Activated naive CD8-positive, alpha-beta T cell treated with anti-CD3 and anti-CD28 coated beads, Interleukin-2, amount 50 U/mL, for 16 hours (primary cell): ENCODE results near the gene ZXDC.

Experiments used
- DNase-seq: peaks from one replicate; pipeline ENCODE4 v3.0.0-alpha.2; 2020; ENCODE audit warnings: low read depth, low spot score

Gene ZXDC

DNA sequence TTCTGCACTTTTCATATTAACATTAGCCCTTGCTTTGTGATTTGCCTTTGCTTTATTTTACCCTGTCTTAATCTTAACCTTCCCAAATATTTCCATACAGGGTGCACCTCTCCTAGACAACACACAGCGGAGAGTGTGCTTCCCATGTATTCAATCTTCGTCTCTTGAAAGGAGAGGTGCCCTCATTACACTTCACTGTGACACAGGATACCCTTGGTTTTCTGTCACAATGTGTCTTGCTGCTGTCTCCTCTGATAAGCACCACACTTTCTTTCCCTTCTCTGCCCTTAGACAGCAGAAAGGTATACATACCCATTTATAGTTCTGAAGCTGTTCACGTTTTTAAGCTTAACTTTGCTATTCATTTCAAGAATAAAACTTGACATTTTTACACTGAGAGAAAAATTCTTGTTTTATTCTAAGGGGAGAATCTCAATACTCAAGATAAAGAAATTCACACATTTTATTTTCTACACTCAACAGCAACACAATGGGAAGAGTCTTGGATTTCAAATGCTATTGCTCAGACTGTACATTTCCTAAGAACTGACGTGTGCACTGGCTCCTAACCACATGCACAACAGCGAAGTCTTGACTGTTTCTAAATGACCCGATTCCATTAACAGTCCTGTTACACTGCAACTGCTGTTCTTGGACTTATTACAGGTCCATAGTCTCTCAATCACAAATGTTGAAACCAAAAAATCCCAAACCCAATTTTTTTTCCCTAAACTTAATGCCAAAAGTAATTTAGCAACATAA, 21.1 kb downstream of the ZXDC start:
- no peak for DNase-seq

DNA sequence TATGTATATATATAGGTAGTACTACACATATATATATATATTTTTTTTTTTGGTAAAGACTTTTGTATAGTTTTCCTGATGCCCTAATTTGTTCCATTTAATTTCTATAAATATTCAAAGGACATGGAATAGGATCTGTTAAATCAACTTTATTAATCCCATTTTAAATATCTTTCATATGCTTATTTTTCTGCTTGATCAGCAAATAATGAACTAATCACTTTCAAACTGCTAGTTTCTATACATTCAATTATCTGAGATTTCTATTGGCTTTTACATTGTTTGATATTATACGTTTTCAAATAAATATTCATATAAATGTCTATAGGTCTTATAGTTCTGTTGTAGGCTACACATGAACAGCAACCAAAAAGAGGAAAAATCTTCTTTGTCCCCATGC, 21.7 kb downstream of the ZXDC start:
- no peak for DNase-seq

DNA sequence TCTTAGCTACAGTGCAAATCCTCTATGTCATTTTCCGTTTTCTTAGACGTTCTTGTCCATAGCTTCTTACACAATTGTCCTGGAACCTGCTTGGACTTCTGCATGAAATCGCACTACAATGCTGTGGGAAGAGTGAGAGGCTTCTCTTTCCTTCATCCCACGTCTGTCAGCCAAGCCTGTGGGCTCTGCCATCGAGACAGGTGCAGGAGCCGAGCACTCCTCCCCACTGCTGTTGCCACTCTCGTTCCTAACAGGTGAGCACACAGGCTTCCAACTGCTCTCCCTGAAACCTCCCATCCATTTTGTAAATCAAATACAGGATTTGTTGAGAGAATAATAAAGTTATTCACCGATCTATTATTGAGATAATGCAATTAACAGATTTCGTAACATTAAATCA, 23.5 kb downstream of the ZXDC start:
- no peak for DNase-seq

DNA sequence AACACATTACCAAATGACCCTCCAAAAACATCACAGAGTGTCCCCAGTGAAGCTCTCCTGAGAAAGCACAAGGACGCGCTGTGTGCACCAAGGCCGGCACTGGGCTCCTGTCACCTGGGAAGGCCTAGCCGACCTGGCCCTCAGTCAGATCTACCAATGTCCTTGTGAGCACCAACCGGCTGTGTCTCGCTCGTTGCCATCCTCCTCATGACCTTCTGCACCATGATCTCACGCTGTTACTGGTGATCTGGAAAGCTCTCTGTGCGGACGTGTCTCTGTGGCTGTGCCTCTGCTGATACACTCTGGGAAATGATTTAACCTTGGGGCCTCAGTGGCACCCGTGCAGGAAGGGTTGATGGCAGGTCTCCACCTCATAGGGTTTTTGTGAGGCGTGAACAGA, 24.2 kb downstream of the ZXDC start:
- DNase-seq: no peak

DNA sequence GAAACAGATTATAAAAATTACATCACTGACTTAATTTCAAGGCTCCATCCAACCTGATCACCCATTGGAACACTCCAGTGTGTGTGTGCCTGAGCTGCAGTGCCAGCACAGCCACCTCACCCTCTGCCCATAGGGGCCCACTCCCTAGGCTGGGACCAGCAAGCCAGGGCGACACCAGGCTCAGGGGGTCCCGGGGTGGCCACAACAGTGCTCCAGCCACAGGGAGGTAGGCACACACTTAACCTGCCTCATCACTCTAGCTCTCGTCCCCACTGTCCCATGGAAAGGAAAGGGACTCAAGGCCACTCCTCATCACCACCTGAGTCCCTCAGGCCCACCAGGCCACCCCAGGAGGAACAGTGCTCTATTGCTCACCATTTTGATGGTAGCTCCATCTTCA, 24.9 kb downstream of the ZXDC start:
- DNase-seq: no peak

DNA sequence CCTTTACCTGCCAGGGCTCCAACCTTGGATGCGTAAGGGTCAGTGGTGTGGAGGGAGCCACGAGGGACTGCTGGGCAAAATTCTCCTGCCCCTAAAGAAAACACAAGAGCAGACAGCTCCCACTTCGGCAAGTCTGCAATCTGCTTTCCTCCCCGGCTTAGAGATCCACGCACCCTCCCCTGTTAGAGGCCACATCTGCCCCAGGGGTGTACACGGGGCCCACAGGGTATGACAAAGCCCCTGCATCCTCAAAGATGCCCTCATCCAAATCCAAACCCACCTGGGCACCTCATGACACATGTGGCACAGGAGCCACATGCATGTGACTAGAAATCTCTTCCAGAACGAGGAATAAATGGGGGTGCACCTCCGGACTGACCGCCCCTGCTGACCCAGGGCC, 25.5 kb downstream of the ZXDC start:
- DNase-seq: no peak

DNA sequence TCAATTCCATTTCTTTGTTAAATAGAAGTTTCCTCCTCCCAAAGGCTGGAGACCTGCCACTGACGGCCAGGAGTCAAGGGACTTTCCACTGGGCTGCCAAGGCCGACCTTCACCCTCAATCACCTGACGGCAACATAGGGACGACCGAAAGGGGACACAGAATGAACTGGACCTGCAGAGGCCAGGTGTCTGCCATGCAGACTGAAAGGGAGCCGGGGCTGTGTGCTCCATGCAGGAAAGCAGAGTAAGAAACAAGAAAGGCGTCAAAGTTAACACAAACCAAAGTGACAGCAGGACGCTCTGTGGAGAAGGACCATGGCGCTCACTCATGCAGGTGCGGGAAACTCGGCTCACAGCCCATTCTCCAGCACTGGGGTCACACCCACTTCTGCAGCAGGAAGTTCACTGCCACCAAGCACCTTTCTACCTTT, 26.1 kb downstream of the ZXDC start:
- DNase-seq: no peak

DNA sequence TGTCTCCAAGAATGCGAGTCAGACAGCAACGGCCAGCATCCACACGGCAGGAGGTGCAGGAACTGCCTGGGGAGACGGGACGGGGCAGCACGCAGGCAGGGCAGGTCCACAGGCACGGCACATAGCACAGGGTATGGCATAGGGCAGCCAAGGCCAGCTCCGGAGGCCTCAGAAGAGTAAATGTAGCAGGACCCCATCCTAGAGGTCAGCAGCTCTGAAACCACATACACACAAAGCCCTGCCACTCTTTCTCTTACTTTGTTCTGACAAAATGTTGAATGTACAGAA, 26.9 kb downstream of the ZXDC start:
- no peak for DNase-seq

DNA sequence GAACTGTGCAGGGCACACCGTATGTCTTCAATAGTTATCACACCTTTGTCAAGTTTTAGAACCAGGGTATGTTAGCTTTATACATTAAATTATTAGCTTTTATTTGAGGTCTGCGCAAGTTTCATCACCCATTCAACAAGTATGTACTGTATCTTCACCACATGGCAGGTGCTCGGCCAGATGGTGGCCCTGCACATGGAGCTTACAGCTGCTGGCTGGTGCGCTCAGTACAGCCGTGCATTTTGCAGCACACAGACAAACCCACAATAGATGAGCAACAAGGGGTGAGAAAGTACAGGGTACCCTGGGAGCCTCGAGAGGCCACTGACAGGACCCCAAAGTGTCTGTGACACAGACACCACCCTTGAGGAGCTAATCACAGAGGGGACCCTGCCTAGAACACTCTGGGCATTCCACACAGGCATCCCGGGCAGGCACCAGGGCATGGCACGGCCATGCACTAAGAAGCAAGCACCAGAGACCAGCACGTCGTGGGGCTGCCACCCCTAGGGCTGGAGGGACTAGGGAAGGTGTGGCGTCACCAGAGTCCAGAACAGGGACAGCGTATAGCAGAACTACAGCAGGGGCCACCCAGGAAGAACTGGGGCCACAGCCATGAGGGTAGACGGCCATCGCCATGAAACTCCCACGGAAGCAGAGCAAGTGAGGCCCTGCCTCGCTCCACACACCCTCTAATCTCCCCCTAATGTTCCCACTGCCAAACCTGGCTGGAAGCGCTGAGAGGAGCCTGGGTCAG, 27.4 kb downstream of the ZXDC start:
- no peak for DNase-seq

DNA sequence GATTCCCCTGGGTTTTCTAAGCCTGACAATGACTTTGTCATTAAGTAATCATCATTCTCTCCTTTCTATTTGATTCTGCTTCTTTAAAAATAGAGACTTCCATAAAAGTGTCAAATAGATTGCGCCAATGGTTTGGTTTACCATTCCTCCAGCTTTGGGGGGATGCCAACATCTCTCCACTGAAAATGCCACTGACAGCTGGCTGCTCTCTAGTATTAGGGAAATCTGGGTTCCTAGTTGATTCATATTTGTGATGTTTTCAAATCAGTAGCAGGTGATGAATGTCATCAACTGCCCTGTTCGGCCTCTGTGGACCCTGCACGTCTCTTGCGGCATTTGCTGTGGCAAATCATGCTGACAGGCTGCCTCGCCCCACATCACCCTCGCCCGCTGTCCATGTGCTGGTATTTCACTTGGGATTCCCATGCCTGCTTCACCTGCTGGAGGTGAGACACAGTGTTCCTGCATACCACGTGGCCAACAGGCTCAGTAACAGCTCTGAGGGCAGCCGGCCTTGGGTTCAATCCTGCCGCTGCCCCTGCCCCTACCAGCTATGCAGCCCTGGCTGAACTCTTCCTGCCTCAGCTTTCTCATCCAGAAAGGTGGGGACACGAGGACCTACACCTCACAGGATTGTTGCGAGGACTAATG, 28.1 kb downstream of the ZXDC start:
- DNase-seq: no peak

DNA sequence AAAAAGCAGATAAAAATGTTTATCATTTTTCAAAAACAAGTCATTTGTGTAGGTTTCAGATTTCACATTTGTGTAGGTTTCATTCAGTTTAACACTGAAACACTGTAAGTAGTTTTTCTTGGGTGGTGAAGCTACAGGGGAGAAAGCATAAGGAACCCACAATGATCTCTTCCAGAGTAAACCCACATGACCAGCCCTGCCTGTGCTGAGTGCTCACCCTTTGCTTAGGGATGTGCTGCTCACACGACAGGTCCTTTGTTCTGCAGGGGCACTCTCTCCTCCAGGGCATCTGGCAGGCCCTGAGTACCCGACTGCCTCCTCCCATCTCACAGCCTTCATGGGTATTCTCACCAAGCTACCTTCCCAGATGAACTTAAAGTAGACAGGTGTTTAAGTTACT, 28.9 kb downstream of the ZXDC start:
- DNase-seq: no peak

DNA sequence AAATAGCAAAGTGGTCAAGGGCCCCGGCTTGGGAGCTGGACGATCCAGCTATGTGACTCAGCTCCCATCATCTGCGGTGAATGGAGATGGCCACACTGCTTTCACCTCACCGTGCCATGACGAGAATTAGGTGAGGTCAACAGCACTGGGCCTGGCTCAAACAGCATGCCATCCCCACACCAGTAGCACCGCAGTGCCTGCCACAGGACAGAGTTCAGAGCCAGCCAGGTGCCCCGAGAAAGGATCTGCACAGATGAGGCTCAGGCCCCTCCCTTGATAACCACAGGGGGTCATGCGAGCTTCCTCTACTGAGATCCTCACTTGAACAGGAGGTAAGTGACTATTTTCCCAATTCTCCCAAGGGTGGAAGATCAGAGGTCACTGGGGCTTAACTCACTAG, 29.4 kb downstream of the ZXDC start:
- no peak for DNase-seq

DNA sequence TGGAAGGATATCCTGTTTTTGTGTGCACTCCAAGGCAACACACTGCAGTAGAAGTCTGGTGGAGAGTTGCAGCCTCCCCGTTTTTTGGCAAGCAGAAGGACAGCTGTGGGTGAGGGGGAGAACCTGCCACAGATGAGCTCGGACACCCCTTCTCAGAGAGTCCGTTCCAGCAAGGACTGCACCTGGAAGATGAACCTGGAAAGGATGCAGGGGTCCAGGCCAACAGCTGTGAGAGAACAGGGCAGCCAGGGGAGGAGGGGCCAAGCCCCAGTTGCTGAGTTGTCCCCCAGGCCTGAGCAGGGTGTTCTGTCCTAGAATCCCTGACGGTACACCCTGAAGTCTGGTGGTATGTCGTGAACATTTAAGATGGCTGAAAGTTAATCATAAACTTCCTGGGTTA, 30.2 kb downstream of the ZXDC start:
- no peak for DNase-seq

DNA sequence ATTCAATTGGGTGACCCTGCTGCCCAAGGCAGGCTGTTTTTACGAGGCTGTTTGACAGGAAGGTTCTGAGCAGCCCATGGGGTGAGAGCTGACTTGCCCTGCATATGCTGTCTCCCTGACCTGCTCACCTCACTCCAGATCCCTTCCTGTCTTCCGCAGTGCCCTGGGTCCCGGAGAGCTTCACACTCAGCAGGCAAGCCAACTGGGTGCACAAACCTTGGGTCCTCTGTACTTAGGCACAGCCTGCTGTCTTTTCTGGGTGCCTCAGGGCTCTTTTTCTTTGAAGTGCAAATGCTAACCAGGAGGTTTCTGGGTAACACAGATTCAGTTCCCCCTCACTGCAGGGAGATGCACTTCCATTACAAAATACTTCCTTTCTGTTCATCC, 32.8 kb downstream of the ZXDC start:
- DNase-seq: no peak

DNA sequence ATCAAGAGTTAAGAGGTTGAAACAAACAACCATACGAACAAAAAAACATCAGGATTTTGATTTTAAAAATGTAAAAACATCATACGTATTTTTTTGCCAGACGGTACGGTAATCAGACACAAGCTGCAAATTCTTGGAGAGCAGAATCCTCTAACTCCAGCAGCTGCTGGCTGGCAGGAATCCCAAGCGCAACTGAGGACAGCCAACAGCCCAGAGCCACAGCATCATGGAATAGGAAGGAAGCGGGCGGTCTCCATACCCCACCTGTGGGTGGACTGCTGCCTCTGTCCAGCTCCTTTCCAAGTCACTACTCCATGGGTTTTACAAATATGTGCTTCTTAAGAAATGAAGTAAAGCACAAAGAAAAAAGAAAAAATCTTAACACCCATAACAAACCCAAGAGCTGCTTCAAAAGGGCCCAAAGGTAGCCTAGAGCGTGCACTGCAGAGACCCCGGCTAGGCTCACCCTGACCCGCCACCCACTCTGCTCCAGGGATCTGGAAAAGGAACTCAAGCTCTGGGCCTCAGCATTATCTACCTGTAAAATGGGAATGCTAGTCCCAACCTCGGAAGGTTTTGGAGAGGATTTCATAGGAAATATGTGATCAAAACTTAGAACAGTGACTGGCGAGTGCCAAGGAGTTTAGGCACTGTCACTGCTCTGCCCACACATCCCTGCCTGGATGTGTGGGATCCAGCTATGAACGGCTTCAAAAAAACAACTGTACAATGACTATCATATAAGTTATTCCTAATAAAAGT, 33.4 kb downstream of the ZXDC start:
- no peak for DNase-seq

DNA sequence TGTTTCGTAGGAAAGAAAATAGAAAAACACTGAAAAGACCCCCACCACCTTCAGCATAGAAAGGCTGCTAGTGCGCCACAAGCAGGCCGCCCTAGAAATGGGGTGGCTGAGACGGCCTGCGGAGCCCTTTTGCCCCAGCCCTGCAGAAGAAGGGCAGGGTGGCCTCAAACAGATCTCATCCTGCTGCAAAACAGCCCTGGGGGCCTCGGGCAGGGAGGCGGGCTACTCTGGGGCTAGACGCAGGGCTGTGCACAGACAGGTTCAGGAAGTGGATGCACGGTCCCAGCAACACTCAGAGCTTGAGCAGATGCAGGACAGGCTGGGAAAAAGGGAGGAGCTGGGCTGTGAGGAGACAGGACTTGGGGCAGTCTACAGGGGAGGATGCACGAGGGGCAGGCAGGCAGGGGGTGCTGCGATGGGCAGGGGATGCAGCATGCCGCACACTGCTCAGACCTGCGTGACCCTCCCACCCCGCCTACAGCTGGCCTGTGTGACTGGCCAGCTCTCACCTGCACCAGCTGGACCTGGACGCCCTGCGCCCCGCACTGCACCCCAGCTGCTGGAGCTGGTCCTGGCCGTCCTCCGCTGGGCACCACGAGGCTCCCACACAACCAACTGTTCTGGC, 34.3 kb downstream of the ZXDC start:
- no peak for DNase-seq

DNA sequence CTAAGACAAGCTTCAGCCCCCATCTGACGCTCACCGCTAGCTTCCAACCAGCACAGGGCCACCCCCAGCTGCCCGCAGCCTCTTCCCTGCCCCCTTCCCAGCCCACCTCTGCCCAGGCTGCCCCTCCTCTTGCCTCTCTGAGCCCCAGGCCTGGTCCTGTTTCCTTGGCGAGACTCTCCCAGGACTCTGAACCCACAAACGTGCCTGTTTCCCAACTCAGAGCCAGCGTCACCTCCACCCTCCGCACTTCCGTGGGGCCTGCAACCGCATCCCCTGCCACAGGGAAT, 35.0 kb downstream of the ZXDC start:
- no peak for DNase-seq

DNA sequence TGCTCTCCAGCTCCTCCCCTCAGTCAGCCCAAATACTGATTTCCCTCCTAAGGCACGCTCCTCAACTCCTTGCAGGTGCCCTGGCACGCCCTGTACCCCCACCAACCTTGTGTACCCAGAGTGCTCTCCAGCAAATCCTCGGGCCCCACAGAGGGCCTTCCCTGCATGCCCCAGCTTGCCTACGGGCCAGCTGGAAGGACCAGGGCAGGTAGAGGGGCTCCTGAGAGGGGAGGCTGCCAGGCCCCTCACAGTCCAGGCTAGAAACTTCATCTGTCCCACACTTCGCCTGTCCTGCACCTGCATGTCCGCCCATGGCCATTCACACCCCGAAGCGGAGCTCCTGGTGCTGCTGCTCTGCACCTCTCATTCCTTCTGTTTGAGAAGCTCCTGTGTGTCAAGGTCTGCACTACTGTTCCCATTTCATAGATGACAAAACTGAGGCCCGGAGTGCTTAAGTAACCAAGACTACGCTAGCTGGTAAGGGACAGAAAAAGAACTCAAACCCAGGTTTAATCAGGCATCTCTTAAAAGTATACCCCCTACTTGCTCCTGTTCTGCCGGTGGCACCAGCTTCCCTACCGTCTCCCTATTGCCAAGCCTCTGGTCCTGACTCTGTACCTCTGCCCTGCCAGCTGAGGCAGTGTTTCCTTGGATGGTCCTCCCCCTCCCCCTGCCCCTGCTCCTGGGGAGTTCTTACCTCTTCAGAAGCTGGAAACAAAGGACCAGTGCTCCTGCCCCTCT, 35.6 kb downstream of the ZXDC start:
- DNase-seq: no peak

DNA sequence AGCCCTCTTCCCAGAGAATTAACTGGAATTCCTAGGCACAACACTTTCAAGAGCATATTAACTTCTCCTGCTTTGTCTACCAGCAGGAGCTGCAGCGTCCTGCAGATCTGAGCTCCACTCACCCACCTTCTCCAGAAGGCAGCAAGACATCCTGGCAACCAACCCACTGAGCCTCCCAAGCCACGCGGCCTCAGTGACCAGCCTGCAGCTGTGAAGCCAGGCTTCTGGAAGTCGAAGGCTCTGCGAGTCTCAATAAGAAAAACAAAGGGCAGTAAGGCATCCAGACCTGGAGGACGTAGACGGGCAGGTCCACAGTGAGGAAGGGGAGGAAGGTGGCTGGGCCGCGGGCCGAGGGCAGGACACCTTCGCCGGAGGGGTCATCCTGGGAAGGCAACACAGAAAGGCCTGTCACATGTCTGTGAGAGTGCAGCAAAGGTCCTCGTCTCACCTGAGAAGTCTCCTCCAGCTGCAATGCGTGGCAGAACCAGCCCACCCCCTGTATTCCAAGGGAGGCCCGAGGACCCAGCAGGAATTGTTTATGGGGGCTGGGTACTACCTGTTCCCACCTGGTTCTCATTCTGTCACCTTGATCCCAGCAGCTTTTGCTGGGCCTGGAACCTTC, 36.2 kb downstream of the ZXDC start:
- no peak for DNase-seq

DNA sequence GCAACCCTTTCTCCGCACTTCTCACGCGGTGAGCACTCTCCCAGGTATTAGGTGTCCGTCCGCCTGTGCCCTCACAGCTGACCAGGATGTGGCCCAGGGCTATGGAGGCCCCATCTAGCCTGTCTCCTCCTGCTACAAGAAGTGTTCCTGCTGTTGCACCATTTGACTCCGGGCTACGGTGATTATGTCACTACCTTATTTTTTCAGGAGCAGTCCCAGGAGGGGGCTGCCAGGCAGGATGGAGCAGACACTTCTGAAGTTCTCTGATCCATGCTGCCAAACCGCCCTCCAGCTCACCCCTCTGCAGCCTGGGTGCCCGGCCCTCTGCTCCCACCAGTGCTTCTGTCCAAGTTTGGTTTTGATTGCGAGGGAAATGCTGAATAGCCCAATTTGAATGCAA, 36.9 kb downstream of the ZXDC start:
- no peak for DNase-seq

DNA sequence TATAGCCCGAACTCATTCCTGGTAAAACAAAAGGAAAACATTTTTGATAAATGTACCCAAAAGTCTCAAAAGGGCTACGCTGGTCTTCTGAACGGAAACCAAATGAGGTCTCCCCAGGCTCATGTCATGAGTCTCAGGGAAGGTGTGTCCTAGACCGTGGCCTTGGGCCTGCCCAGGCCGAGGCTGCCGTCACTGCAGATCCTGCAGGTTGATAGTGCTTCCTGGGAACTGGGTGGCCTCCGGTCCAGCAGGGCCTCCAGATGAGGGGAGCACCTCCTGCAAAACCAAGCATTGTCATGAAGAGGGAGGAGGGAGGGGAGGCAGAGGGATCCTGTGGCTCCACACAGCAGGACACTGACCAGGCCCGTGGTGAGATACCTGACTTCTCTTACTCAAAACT, 37.5 kb downstream of the ZXDC start:
- no peak for DNase-seq
